ENCODE data around the gene EYS.

DNA sequence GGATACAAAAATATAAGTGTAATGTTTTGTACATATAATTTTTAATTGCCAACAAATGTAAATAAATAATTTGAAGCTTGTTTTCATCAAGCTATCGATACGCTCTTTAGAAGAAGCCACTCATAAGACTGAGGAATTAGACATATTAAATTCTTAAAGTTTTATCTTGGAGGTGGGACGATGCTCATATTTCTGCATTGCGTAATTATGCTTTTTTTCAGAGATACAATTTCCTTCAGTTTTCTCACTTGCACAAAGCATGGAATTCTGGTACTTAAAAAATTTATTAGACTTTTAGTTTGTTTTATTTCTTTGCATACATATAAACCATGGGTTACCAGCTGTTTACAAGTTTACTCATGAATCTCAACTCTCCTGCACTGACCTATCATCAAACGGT is 980.0 kb downstream of the EYS start:
- TF ChIP-seq TAF1 (IDR thresholded peaks at IDR 0.05; ENCODE audit: borderline replicate concordance, insufficient read depth, low read length) (no peak), POLR2AphosphoS5 (IDR thresholded peaks at IDR 0.05; ENCODE audit: low read depth, low read length) (no peak)
- TF ChIP-seq, protein P1, sequence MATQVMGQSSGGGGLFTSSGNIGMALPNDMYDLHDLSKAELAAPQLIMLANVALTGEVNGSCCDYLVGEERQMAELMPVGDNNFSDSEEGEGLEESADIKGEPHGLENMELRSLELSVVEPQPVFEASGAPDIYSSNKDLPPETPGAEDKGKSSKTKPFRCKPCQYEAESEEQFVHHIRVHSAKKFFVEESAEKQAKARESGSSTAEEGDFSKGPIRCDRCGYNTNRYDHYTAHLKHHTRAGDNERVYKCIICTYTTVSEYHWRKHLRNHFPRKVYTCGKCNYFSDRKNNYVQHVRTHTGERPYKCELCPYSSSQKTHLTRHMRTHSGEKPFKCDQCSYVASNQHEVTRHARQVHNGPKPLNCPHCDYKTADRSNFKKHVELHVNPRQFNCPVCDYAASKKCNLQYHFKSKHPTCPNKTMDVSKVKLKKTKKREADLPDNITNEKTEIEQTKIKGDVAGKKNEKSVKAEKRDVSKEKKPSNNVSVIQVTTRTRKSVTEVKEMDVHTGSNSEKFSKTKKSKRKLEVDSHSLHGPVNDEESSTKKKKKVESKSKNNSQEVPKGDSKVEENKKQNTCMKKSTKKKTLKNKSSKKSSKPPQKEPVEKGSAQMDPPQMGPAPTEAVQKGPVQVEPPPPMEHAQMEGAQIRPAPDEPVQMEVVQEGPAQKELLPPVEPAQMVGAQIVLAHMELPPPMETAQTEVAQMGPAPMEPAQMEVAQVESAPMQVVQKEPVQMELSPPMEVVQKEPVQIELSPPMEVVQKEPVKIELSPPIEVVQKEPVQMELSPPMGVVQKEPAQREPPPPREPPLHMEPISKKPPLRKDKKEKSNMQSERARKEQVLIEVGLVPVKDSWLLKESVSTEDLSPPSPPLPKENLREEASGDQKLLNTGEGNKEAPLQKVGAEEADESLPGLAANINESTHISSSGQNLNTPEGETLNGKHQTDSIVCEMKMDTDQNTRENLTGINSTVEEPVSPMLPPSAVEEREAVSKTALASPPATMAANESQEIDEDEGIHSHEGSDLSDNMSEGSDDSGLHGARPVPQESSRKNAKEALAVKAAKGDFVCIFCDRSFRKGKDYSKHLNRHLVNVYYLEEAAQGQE (IDR thresholded peaks at IDR 0.05; ENCODE audit: insufficient read depth in 1 of 2, low read depth in 2 of 2, low read length in 2 of 2): no peak
